Measurements from ENCODE around the gene RAB33B.
"Not testable (repeated sequence)": the region's sequence is repeated elsewhere in the genome, so short reads cannot be mapped to it uniquely, and the experiment has no call there.

RAB33B gene

DNA sequence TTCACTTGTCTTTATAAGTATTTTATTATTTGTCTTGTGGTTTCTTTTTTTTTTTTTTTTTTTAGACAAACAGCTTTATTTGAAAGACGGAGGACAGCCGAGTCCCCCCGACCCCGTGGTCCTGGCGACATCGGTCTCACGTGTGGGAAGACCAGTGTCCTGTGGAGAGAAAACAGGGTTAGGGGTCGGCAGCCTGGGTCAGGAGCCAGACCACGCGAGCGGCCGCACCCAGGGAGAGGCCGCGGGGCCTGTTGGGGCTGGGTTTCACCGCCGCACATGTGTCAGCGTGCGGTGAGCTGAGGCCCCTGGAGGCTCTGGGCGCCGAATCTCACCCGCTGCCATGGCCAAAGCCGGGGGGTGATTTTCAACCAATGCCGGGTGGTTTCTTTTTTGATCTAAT, 17.8 kb upstream of the RAB33B start:
- in situ Hi-C loops (cut with MboI; ENCODE audit: low sequenced_read_pairs, unreplicated experiment), result no loop called here
- TF ChIP-seq, protein P1, sequence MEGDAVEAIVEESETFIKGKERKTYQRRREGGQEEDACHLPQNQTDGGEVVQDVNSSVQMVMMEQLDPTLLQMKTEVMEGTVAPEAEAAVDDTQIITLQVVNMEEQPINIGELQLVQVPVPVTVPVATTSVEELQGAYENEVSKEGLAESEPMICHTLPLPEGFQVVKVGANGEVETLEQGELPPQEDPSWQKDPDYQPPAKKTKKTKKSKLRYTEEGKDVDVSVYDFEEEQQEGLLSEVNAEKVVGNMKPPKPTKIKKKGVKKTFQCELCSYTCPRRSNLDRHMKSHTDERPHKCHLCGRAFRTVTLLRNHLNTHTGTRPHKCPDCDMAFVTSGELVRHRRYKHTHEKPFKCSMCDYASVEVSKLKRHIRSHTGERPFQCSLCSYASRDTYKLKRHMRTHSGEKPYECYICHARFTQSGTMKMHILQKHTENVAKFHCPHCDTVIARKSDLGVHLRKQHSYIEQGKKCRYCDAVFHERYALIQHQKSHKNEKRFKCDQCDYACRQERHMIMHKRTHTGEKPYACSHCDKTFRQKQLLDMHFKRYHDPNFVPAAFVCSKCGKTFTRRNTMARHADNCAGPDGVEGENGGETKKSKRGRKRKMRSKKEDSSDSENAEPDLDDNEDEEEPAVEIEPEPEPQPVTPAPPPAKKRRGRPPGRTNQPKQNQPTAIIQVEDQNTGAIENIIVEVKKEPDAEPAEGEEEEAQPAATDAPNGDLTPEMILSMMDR (IDR thresholded peaks at IDR 0.05; ENCODE audit: borderline replicate concordance, control extremely low read depth, extremely low read depth, insufficient read depth, missing control alignments), result no peak
- no peak for DNase-seq (ENCODE audit: low spot score)

DNA sequence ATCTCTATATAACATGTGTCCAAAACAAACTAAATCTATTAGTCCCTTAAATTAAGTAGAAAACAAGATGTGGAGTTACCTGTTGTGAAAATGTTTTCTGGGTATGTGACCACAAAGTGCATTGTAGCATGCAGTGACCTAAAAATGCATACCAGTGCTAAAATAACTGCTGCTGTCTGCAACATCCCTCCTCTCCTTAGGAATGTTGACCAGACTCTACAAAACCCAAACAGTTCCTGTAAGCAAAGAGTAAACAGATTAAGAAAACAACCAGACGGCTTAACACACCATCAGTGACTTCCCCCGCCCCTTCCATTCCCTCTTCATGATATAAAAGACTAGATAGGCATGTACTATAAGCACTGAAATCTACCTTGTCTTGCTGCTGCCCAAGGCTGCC, 15.8 kb upstream of the RAB33B start:
- in situ Hi-C loops (cut with MboI; ENCODE audit: low sequenced_read_pairs, unreplicated experiment), result no loop called here
- TF ChIP-seq, protein P1 (IDR thresholded peaks at IDR 0.05; ENCODE audit: borderline replicate concordance, control extremely low read depth, extremely low read depth, insufficient read depth, missing control alignments), result no peak
- DNase-seq (ENCODE audit: low spot score), result no peak

DNA sequence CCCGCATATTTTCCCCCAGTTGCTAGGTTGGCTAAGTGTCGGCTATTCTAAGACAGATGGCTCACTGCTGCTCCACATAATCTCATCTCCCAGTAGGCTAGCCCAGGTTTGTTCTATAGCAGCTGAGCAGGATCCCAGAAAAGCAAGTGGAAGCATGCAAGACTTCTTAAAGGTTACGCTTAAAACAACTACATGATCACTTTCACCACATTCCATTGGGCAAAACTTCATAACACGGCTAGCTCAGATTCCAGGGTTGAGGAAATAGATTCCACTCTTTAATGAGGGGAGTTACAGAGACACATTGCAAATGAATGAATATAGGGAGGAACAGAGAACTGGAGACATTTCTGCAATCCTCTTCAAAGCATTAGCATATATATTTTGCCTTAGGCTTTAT, 12.9 kb upstream of the RAB33B start:
- TF ChIP-seq, protein P1 (IDR thresholded peaks at IDR 0.05; ENCODE audit: borderline replicate concordance, control extremely low read depth, extremely low read depth, insufficient read depth, missing control alignments), result no peak
- in situ Hi-C loops (cut with MboI; ENCODE audit: low sequenced_read_pairs, unreplicated experiment), result no loop called here
- no peak for DNase-seq (ENCODE audit: low spot score)

DNA sequence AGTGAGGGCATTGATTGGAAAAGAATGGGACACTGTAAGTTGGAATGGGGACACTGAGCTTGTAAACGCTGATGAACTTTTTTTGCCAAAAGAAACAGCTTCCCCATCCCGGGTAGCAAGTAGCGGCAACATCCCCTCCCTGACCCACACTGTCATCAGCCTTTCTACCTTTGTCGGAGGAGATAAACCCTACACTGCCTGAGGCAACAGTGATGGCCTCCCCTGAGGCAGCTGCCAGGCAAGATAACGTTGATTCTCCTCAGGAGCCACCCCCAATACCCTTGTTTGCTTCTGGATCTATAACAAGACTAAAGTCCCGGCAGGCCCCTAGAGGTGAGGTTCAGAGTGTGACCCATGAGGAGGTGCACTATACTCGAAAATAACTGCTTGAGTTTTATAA, 10.3 kb upstream of the RAB33B start:
- TF ChIP-seq, protein P1 (IDR thresholded peaks at IDR 0.05; ENCODE audit: borderline replicate concordance, control extremely low read depth, extremely low read depth, insufficient read depth, missing control alignments), result no peak
- in situ Hi-C loops (cut with MboI; ENCODE audit: low sequenced_read_pairs, unreplicated experiment), result no loop called here
- DNase-seq (ENCODE audit: low spot score), result no peak

DNA sequence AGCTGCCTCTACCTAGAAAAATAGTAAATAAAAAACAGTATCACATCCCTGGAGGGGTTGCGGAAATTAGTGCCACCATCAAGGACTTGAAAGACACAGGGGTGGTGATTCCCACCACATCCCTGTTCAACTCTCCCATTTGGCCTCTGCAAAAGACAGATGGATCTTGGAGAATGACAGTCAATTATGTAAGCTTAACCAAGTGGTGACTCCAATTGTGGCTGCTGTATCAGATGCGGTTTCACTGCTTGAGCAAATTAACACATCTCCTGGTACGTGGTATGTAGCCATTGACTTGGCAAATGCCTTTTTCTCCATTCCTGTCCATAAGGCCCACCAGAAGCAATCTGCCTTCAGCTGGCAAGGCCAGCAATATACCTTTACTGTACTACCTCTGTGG, 9.0 kb upstream of the RAB33B start:
- in situ Hi-C loops (cut with MboI; ENCODE audit: low sequenced_read_pairs, unreplicated experiment); DNase-seq (ENCODE audit: low spot score): not testable (repeated sequence)

DNA sequence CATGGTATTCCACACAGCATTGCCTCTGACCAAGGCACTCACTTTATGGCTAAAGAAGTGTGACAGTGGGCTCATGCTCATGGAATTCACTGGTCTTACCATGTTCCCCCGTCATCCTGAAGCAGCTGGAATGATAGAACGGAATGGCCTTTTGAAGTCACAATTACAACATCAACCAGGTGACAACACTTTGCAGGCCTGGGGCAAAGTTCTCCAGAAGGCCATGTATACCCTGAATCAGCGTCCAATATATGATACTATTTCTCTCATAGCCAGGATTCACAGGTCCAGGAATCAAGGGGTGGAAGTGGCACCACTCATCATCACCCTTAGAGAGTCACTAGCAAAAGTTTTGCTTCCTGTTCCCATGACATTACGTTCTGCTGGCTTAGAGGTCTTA, 6.8 kb upstream of the RAB33B start:
- in situ Hi-C loops (cut with MboI; ENCODE audit: low sequenced_read_pairs, unreplicated experiment); DNase-seq (ENCODE audit: low spot score): not testable (repeated sequence)

DNA sequence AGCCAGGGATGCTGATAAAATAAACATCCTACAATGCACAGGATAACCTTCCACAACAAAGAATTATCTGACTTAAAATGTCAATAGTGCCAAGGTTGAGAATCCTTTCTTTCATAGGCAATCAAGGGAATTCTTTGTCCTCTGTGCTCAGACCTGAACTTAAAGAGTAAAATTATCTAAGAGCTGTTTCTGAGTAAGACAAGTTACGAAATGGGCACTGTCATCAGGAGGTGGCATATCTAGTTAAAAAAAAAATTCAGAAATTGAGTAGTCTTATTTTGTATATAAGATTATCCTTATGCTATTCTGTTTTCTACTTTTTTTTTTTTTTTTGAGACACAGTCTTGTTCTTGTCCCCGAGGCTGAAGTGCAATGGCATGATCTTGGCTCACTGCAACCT, 3.3 kb upstream of the RAB33B start:
- DNase-seq (ENCODE audit: low spot score), result no peak
- TF ChIP-seq, protein P1 (IDR thresholded peaks at IDR 0.05; ENCODE audit: borderline replicate concordance, control extremely low read depth, extremely low read depth, insufficient read depth, missing control alignments), result no peak
- in situ Hi-C loops (cut with MboI; ENCODE audit: low sequenced_read_pairs, unreplicated experiment), result no loop called here

DNA sequence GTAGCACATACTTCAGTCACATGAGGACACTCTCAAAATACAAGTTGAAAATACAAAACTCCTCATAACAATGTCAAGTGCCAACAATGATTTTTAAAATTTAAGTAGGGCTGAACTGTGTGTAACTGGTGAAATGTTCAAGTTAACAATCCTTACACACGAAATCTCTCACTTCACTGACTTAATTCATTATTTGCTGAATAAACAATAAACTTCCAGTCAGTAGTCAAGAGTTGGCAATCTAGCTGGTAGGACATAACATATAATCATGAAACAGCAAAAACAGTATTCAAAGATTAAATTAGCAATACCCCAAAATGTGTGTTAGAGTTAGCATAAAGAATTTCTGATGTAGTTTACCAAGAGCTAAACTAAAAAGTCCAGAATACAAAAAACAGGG, 1.9 kb upstream of the RAB33B start:
- TF ChIP-seq, protein P1 (IDR thresholded peaks at IDR 0.05; ENCODE audit: borderline replicate concordance, control extremely low read depth, extremely low read depth, insufficient read depth, missing control alignments), result no peak
- in situ Hi-C loops (cut with MboI; ENCODE audit: low sequenced_read_pairs, unreplicated experiment), result no loop called here
- no peak for DNase-seq (ENCODE audit: low spot score)

All from GM13976 (cell line).